Upper lobe of right lung (tissue), 1 donor: ENCODE data around the gene CDYL. TPM values are rescaled to one million over a fixed set of nuclear protein-coding genes. Genes with fewer than 3 reads are reported as not detected.

ENCODE experiments used
- ATAC-seq: fragments of 200-7000 bp; cut with Tn5 transposase; one replicate; pipeline ENCODE4 v1.9.1; 2020; ENCODE audit warnings: mild to moderate bottlenecking, moderate library complexity
- DNase-seq: peaks from one replicate; pipeline ENCODE4 v3.0.0-alpha.2; 2020
- H3K27ac ChIP-seq: fragments of 200-600 bp; one replicate; pipeline ENCODE4 v1.8.0; 2022
- H3K27me3 ChIP-seq: fragments of 200-600 bp; one replicate; pipeline ENCODE4 v1.8.0; 2022; ENCODE audit warnings: mild to moderate bottlenecking
- H3K36me3 ChIP-seq: fragments of 200-600 bp; one replicate; pipeline ENCODE4 v1.8.0; 2022
- H3K4me1 ChIP-seq: fragments of 200-600 bp; one replicate; pipeline ENCODE4 v1.8.0; 2022
- H3K4me3 ChIP-seq: fragments of 200-600 bp; one replicate; pipeline ENCODE4 v1.8.0; 2022; ENCODE audit warnings: mild to moderate bottlenecking
- H3K9me3 ChIP-seq: fragments of 200-600 bp; one replicate; pipeline ENCODE4 v1.8.0; 2022
- intact Hi-C: fragments of 100-400 bp; cut with DNase I; formaldehyde crosslinking; loops from one replicate; pipeline ENCODE4 v1.11.0; 2022
- total RNA-seq: library from RNA; stranded (reverse); fragmentation: NEBNext Ultra II Directional; extraction: Animal tissue kit (Norgen Biotek cat#: 25700); gene quantifications from one replicate; pipeline ENCODE4 v1.2.1, GENCODE V29; 2021
- TF ChIP-seq, protein P1 (sequence below): fragments of 200-600 bp; IDR thresholded peaks from one replicate; pipeline ENCODE4 v1.8.0; 2022; ENCODE audit warnings: antibody characterized with exemption
- donor health status: DM: no; HTN: yes; CAD: no; lungs with severe emphysema.

Gene CDYL
- total RNA-seq, 1 donor from 2014 or later: 40.8 TPM

DNA sequence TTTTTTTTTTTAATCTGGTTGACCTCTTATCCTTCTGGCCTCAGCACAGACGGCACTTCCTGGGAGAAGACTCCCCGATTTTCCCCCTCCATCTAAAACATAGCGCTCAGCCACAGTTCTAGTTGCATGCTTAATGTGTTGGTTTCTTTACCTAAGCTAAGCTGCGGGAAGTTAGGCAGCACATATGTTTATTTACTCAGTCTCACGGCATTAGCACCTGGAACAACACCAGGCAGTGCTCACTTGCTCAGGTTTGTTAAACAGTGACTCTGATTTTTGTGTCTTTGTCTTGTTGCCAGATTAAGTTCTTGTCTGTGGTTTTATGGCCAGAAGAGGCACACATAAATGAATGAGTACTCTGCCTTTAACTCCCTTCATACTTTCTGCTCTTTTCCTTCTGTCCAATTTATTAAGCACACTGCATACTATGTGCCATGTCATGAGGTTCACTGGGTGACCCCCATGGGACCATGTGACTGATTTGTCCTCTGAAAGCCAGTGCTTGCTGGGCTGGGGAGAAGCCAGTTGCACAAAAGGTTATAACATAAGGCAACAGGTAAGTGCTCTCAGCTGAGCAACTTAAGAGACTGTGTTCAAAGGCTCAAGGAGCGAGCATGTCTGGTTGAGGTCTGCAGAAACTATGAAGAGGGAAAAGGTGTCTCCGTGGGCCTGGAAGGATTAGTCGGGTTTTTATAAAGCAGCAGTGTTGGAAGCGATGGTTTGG lies 134.0 kb downstream of the CDYL start:
- ATAC-seq (peak; percentile 79), DNase-seq (no peak)
- TF ChIP-seq, protein P1, sequence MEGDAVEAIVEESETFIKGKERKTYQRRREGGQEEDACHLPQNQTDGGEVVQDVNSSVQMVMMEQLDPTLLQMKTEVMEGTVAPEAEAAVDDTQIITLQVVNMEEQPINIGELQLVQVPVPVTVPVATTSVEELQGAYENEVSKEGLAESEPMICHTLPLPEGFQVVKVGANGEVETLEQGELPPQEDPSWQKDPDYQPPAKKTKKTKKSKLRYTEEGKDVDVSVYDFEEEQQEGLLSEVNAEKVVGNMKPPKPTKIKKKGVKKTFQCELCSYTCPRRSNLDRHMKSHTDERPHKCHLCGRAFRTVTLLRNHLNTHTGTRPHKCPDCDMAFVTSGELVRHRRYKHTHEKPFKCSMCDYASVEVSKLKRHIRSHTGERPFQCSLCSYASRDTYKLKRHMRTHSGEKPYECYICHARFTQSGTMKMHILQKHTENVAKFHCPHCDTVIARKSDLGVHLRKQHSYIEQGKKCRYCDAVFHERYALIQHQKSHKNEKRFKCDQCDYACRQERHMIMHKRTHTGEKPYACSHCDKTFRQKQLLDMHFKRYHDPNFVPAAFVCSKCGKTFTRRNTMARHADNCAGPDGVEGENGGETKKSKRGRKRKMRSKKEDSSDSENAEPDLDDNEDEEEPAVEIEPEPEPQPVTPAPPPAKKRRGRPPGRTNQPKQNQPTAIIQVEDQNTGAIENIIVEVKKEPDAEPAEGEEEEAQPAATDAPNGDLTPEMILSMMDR: no peak
- H3K27ac ChIP-seq: no peak overlapping the region
- no peaks in the 10 kb centered on the region for H3K9me3 ChIP-seq
- no peaks in the 10 kb centered on the region for H3K36me3 ChIP-seq
- H3K27me3 ChIP-seq: no peaks in the 10 kb centered on the region
- no peak overlapping the region for H3K4me3 ChIP-seq
- intact Hi-C loops: no loop called here
- H3K4me1 ChIP-seq: peaks cover 17% of the 10 kb centered on the region

DNA sequence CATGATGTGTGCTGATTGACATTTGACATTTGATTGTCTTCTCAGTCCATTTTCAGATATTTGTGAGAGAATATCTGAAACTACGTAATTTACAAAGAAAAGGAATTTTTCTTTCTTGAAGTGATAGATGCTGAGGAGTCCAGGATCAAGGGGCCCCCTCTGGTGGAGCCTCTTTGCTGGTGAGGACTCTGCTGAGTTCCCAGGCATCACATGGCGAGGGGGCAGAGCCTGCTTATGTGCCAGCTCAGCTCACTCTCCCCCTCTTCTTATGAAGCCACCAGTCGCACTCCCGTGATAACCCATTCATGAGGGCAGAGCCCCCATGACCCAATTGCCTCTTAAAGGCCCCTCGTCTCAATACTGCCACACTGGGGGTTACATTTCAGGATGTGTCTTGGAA lies 136.4 kb downstream of the CDYL start:
- Histone ChIP-seq H3K9me3 (no peaks in the 10 kb centered on the region), H3K27ac (no peak overlapping the region), H3K27me3 (no peaks in the 10 kb centered on the region), H3K4me1 (peaks cover 5% of the 10 kb centered on the region), H3K4me3 (no peak overlapping the region), H3K36me3 (no peaks in the 10 kb centered on the region)
- intact Hi-C loops: no loop called here
- TF ChIP-seq, protein P1: no peak
- DNase-seq: no peak
- ATAC-seq: no peak

DNA sequence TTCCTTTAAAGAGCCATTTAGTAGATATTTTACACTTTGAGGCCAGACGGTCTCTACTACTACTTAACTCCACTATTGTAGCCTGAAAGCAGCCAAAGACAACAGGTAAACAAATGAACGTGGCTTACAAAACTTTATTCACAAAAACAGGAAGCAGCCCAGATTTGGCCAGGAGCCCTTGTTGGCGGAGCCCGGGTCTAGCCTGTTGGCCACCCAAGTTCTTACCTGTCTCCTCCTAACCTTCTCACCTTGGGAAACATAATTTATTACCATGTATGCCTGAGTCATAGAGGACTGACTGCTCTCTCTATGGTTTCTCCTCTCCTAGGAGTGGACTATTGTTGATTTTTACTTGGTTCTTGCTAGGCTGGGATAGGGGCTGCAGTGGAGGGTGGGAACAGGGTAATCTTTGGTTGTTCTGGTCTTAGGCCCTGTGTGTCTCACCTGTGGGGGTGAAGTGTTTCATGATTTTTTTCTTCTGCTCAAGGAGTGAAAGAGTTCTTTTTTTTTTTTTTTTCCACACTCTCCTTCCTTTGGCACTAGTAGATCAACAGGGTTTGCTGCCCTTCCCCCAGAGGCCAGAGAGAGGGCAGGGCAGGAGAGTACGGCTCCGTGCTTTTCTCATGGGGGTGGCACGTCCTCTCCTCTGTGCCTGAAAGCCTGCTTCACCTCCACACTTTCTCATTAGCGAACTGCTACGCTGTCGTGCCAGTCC lies 137.7 kb downstream of the CDYL start:
- ATAC-seq (no peak), DNase-seq (no peak)
- no peaks in the 10 kb centered on the region for H3K9me3 ChIP-seq
- TF ChIP-seq, protein P1: no peak
- H3K27me3 ChIP-seq: no peaks in the 10 kb centered on the region
- intact Hi-C loops: no loop called here
- H3K36me3 ChIP-seq: no peaks in the 10 kb centered on the region
- H3K4me3 ChIP-seq: no peak overlapping the region
- H3K4me1 ChIP-seq: peaks cover 5% of the 10 kb centered on the region
- no peak overlapping the region for H3K27ac ChIP-seq

DNA sequence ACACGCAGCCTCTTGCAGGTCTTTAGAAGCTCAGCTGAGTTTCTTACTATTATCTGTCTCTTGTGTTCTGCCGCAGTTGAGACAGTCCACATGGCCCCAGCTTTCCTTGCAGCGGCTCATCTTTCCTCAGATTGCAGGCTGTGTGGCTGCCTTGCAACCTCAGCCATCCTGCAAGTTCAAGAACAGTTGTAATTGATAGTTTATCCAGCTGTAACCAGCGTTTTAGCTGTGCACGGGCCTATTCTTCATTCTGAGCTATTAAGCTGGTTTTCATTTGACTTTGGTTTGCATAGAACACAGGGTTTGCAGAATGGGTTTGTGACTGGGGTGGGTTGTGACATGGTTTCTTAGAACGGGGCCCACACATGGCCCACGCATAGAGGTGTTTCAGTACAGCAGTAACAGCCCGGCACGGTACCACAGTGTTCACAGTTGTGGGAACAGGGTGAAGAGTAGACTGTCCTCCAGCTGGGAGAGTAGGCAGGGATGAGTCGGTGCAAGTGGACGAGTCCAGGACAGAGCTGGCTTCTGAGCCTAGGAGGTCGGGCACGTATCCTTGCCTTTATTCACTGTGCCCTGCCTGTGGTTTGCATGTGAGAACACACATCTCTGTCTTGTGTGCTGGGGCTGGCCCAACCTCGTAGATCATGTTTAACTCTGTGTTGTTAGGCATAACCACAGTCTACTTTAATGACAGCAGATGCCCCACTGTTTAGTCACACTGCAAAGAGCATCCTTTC lies 138.4 kb downstream of the CDYL start:
- intact Hi-C loops: no loop called here
- Histone ChIP-seq H3K36me3 (no peaks in the 10 kb centered on the region), H3K4me1 (peaks cover 5% of the 10 kb centered on the region), H3K9me3 (no peaks in the 10 kb centered on the region), H3K4me3 (no peak overlapping the region), H3K27ac (no peak overlapping the region), H3K27me3 (no peaks in the 10 kb centered on the region)
- ATAC-seq (peak; percentile 36), DNase-seq (no peak)
- TF ChIP-seq, protein P1: no peak

DNA sequence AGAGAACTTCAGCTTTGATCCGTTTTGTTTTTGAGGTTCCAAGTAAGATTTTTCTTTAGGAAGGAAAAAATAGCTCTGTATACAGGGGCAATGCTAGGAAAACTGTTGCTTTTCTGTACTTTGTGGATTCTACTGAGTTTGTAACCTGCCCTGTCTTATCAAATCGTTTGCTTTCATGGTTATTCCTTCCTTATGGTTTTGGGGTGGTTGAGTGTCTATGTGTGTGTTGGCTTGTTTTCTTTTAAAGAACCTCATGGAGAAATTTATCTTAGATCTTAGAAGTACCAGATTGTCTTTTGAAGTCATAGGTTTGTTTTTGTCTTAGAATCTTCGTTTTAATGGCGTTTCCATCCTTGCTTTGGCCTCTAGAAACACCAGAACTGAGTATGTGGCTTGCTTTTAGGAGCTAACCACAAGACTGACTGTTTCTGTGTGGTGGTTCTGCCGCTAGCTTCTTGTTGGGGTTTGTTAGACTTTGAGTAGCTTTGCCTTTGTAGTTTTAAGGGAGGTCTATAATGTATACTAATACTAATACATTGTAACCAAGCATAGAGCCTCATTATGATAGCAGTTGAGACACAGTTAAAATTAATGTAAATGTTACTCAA lies 140.9 kb downstream of the CDYL start:
- Histone ChIP-seq H3K27me3 (no peaks in the 10 kb centered on the region), H3K36me3 (no peaks in the 10 kb centered on the region), H3K27ac (no peak overlapping the region), H3K9me3 (no peaks in the 10 kb centered on the region), H3K4me3 (no peak overlapping the region), H3K4me1 (peaks cover 8% of the 10 kb centered on the region)
- ATAC-seq (no peak), DNase-seq (no peak)
- intact Hi-C loops: no loop called here
- TF ChIP-seq, protein P1: no peak
